Right renal pelvis (tissue), 4 donors: Measurements from ENCODE around the gene SLC15A4. TPM values are rescaled to one million over a fixed set of nuclear protein-coding genes. Genes with fewer than 3 reads are reported as not detected.
"Not testable (repeated sequence)": the region's sequence is repeated elsewhere in the genome, so short reads cannot be mapped to it uniquely, and the experiment has no call there.

Experiments
- DNase-seq, 4 donors: peaks; one replicate each; pipeline ENCODE4 v3.0.0-alpha.2; 2013; ENCODE audit warnings: low read depth in 4 of 4, low spot score in 3 of 4, missing footprints in 1 of 4
- polyA plus RNA-seq, 4 donors: library from polyadenylated mRNA; unstranded; fragments of 120-200 nt; gene quantifications; one replicate each; pipeline ENCODE4 v1.2.1, GENCODE V29; 2013; ENCODE audit not compliant: insufficient read length in 4 of 4

SLC15A4 gene
- polyA plus RNA-seq, 4 donors = 28.5 to 32.7 (median 30.9) TPM

DNA sequence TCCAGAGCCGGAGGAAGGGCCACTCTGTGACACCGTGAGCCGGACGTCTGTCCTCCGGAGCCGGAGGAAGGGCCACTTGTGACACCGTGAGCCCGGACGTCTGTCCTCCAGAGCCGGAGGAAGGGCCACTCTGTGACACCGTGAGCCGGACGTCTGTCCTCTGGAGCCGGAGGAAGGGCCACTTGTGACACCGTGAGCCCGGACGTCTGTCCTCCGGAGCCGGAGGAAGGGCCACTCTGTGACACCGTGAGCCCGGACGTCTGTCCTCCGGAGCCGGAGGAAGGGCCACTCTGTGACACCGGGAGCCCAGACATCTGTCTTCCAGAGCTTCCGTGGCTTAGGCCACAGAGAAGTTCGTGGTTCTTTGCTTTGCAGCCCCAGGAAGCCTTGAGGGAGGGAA, 22.9 kb upstream of the SLC15A4 start:
- not testable (repeated sequence) for DNase-seq

- no peak for DNase-seq
Observed at GRCh38 chr12:128844031-128844635, 20.4 kb upstream of the SLC15A4 start.

GRCh38 chr12:128843538-128843937, 19.8 kb upstream of the SLC15A4 start:
- no peak for DNase-seq

GRCh38 chr12:128842579-128842978, 18.8 kb upstream of the SLC15A4 start:
- no peak for DNase-seq

DNA sequence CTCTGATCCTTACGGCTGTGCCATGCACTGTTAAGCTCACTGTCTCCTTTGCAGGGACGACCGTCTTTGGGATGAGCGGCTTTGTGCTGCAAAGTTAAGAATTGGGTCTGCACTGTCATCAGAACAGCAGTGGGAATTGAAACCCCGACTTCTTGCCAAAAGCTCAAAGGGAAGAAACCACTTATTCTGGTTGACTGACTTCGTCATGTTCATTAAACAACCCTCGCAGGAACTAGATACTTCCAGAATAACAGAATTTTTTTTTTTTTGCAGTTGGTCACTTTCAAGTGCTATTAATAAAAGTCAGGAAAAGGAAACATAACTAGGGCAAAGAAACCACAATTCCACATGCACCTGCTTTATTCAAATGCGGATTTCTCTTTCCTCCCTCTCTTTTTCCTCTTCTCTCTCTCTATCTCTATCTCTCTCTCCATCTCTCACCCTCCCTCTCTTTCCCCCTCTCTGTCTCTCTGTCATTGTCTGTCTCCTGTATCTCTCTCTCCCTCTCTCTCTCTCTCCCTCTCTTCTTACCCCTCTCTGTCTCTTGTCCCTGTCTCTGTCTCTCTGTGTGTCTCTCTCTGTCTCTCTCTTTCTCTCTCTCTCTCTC, 17.2 kb upstream of the SLC15A4 start:
- no peak for DNase-seq

DNA sequence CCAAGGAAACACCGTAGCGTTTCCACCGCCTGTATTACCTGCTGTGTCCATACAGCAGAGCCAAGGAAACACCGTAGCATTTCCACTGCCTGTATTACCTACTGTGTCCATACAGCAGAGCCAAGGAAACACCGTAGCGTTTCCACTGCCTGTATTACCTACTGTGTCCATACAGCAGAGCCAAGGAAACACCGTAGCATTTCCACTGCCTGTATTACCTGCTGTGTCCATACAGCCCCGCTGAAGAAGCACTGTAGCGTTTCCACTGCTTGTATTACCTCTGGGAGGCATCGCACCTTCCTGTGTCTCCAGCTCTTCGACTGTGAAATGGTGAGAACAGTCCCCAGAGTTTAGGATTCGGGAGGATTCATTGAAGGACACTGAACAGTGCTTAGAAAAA, 16.1 kb upstream of the SLC15A4 start:
- DNase-seq = not testable (repeated sequence)

DNA sequence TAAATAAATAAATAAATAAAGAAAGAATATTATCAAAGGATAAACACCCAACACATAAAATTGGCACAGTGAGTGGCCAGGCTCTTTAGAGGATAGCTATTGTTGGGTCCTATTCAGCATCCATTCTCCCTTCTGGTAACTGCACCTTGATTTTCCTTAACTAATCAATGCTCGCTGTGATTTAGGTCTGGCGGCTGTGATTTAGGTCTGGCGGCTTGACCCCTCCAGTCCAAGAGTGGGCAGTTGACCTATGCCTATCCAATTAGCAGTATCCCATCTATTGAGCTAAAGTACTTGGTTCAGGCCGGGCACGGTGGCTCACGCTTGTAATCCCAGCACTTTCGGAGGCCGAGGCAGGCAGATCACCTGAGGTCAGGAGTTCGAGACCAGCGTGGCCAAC, 9.7 kb upstream of the SLC15A4 start:
- no peak for DNase-seq

GRCh38 chr12:128830505-128830893, 6.7 kb upstream of the SLC15A4 start:
- no peak for DNase-seq

DNA sequence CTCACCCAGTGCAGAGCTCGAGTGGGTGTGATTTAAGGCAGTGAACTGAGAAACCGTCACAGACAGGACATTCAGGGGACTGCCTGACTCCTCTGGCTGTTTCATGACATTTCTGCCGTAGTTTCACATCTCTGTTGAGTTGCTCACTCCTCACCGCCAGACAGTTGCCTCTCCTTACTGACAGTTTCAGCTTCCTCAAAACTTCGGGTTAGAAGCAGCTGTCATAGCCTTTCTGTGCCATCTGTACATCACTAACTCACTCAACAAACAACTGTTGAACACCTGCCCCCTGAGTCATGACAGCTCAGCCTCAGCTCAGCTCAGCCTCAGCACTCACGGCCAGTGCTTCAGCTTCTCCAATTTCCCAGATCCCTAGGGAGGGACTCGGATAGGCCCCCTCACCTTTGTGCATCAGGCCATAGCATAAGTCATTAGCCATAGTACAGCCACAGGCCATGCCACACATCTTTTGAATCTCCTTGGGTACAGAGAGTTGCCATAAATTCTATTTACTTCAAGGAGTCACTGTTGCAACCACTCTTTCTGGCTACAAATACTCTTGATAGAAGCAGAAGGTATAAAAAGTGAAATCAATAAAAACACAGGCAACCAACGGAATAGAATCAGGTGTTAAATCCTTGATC, 6.2 kb upstream of the SLC15A4 start:
- DNase-seq = no peak

GRCh38 chr12:128827724-128828123, 4.0 kb upstream of the SLC15A4 start:
- no peak for DNase-seq

DNA sequence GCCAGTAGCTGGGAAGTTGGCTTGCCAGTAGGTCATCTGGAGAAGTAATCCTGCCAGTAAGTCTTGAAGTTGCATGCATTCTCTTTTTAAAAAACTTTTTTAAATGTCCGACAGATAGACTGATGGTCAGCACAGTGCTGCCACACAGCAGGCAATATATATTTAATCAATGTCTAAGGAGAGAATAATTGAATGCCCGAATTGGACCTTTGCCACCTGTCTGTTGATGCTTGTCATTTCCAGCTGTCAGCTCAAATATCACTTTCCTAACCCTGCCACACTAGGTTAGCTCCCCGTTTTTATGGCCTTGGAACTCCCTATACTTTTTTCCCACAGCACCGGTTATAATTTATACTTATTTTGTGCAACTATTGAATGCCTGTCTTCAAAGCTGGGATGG, 2.1 kb upstream of the SLC15A4 start:
- DNase-seq = no peak

GRCh38 chr12:128823216-128823915, 392 bp downstream of the SLC15A4 start:
- peak in 1 of 4 donors; percentile 31 for DNase-seq

GRCh38 chr12:128820723-128821432, 2.9 kb downstream of the SLC15A4 start:
- no peak for DNase-seq

DNA sequence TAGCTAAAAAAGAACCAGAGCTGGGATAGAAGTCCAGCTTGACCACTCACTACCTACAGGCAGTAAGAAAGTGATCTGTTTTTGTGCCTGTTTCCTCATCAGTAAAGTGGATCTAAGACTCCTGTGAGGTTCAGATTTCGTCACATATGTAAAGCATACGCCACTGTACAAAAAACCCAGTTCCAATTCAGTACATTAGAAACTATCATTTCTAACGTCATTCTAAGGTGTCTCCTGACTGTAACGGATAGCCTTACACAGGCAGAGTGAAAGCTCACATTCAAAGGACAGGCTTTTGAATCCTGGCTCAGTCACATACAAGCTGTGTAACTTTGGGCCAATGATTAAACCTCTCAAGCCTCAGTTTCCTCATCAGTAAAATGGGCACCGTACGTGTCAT, 3.5 kb downstream of the SLC15A4 start:
- DNase-seq = no peak

- DNase-seq = no peak
Observed at GRCh38 chr12:128819293-128820144, 4.2 kb downstream of the SLC15A4 start.

- DNase-seq = no peak
Observed at GRCh38 chr12:128818065-128819022, 5.4 kb downstream of the SLC15A4 start.

DNA sequence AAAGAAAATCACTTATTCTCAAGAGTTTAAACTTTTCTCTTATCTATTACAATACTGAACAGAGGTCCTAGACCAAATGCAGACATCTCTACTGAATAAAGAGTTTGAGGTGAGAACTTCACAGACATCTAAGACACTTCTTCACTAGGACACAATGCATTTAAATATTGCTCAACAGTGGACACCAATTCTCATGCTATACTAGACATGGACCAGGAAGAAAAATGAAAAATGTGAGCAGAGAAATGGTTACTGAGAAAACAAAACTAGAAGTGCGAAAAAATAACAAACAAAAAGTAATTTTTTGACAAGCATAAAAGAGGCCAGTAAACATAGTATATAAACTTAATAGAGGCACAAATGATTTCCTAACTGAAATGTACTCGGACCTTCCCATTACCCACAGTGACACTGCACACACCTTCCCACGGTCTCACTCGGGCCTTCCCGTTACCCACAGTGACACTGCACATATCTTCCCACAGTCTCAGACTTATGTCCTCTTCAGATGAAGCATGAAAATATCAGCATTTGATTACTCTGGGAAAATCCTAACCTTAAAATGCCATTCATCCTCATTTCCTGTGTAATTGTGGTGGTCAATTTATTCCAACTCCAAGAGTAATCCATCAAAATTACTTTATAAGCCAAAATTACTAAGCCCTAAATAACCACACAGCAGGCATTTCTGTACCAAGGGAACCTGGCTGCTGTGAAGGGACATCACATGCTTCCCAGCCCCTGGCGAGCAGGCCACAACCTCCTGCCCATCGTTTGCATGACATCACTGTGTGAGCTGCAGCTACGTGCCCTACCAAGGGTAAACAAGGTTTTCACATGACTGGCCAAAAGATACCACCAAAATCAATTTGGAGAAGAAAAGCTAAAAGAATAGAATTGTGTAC, 6.4 kb downstream of the SLC15A4 start:
- no peak for DNase-seq

DNA sequence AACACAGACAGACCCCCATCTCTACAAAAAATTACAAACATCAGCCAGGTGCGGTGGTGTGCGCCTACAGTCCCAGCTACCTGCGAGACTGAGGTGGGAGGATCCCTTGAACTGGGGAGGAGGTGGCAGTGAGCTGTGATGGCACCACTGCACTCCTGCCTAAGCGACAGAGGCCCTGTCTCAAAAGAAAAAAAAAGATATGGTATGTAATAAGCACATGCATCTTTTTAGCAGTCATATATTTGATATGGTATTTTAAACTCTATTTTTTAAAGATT, 7.2 kb downstream of the SLC15A4 start:
- no peak for DNase-seq
